Muscle layer of colon (tissue), 2 donors: Measurements from ENCODE around the gene ALKAL2.

ENCODE experiments used
- H3K27ac ChIP-seq: one replicate; pipeline ENCODE4 v1.7.0; 2013; ENCODE audit warnings: low read depth, mild to moderate bottlenecking, low read length, moderate library complexity
- H3K27me3 ChIP-seq, 2 donors: one replicate each; pipeline ENCODE4 v1.7.0; 2013; ENCODE audit warnings: low read length in 2 of 2, mild to moderate bottlenecking in 2 of 2; ENCODE audit not compliant: insufficient read depth in 2 of 2, control insufficient read depth in 1 of 2
- H3K36me3 ChIP-seq: one replicate; pipeline ENCODE4 v1.7.0; 2013; ENCODE audit warnings: mild to moderate bottlenecking, low read length; ENCODE audit not compliant: insufficient read depth
- H3K4me1 ChIP-seq: one replicate; pipeline ENCODE4 v1.7.0; 2013; ENCODE audit warnings: mild to moderate bottlenecking, low read length; ENCODE audit not compliant: insufficient read depth
- H3K4me3 ChIP-seq, 2 donors: one replicate each; pipeline ENCODE4 v1.7.0; 2013; ENCODE audit warnings: low read length in 2 of 2, low read depth in 1 of 2, mild to moderate bottlenecking in 1 of 2, moderate library complexity in 1 of 2
- H3K9ac ChIP-seq: one replicate; pipeline ENCODE4 v1.7.0; 2013; ENCODE audit warnings: low read length
- H3K9me3 ChIP-seq: one replicate; pipeline ENCODE4 v1.7.0; 2013; ENCODE audit warnings: mild to moderate bottlenecking, low read length
- donor health status: abdominal sarcoma.
- donor health status: Adenocarcinoma of cecum.

The ALKAL2 gene

DNA sequence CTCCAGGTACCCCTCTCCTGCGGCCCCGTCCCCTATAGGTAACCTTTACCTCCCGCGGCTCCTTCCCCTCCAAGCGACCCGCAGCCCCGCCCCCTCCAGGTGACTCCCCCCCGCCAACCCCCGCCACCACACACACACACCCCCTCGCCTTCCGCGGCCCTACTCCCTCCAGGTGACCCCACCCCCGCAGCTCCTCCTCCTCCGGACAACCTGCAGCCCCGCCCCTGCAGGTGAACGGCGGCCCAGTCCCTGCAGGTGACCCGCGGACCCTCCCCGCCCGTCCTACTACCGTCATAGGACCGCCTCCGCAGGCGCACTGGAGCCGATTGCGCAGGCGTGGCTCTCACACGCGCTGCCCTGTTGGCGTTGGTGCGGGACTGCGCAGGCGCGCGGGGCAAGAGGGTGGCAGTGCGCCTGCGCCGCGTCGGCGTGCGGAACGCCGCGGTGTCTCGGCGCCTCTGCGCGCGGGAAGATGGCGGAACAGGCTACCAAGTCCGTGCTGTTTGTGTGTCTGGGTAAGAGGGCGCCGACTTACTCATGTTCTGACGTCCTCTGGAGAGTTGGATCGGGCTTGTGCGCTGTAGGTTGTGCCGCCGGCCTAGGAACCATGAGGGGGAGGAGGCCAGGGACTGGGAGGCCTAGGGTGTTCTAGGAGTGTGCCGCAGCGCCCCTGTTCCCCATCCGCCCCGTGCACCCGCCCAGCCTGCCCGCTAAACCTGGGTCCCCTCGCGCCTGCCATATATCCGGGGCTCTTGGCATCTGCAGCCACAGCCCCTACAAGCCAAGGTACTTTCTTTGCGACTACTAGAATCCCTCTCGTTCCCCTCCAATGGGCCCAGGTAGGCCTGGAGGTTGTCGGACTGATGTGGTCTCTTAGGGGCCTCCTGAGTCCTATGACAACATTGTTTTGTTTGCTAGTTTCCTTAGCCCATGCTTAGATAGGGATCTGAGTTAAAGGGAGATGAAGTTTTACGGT is 23.1 kb downstream of the ALKAL2 start, which contains the start of gene ACP1:
ACP1 (plus strand) TSS at position 455 of the 976 bp plus-strand sequence; CDS start at position 473, 18 bp downstream.
- Histone ChIP-seq H3K9me3 (no peaks in the 10 kb centered on the region), H3K36me3 (no peaks in the 10 kb centered on the region), H3K9ac (peak within 1 kb of the TSS; percentile 85), H3K27me3 (no peaks in the 10 kb centered on the region), H3K4me1 (peaks cover 13% of the 10 kb centered on the region), H3K27ac (peak within 1 kb of the TSS; percentile 74), H3K4me3 (peak within 1 kb of the TSS; percentile 71 to 97)

DNA sequence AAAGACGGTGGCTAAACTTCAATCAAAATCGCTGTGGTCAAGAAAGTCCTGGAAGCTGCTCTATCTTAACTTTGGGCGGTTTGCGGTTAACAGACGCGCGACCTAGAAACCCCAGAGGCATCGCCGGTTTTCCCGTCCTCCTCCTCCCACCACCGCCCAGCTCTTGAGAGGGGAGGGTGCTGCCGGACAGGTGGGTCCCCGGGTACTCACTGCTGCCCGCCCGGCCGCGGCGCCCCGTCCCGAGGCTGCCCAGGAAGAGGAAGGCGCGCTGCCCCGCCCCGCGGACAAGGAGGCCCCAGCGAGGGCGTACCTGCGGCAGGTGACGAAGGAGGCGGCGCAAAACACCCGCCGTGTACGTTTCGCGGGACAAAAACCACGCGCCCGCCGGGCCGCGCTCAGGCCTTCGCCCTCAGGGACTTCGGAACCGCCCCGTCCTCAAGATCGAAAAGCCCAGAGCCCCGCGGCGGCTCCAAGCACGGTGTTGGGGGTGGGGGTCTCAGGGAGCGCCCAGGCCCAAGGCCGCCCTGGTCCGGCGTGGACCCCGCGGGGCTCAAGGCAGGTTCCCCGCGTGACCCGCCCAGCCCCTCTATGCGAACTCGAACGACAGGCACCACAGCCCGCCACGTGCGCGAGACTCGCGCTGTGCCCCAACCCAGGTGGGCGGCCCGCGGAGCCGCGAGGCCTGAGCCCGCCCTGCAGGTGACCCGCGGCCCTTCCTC is 24.0 kb downstream of the ALKAL2 start, which contains the start of gene SH3YL1:
SH3YL1 (minus strand) TSS at position 259 of the 719 bp plus-strand sequence; CDS start at position 211, 48 bp downstream.
- peak within 1 kb of the TSS; percentile 71 to 97 for H3K4me3 ChIP-seq
- no peaks in the 10 kb centered on the region for H3K27me3 ChIP-seq
- peaks cover 13% of the 10 kb centered on the region for H3K4me1 ChIP-seq
- no peaks in the 10 kb centered on the region for H3K9me3 ChIP-seq
- H3K9ac ChIP-seq: peak within 1 kb of the TSS; percentile 85
- no peaks in the 10 kb centered on the region for H3K36me3 ChIP-seq
- H3K27ac ChIP-seq: peak within 1 kb of the TSS; percentile 74

DNA sequence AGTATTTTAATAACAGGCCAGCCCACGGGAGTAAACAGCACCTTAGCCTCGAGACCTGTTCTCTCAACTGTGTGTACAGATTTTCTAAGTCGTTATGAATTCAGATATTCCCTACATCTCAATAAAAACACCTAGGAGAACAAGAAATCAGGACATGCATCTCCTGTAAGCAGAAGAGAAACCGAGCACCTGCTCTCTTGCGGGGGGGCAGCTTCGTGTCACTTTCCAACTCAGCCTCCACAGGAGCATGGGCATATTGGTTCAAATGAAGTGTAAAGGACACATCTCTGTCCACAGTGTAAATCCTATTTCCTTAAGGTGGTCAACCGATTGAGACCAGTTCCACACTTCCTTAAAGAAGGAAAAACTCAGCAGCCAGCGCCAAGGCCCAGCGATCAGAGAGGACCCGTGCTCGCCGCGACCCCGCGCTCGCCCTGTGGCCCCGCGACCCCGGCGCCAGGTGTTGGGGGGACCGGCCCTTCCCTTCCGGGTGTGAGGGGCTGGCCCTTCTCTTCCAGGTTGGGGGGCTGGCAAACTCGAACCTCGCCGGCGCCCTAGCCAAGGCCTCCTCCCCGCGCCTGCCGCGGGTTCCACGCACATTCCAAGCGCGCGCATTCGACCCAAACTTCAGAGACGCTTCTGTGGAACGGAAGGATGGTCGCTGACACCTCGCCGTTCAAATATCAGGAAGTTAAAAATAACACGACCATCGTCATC is 24.7 kb downstream of the ALKAL2 start:
- no peaks in the 10 kb centered on the region for H3K36me3 ChIP-seq
- no peaks in the 10 kb centered on the region for H3K27me3 ChIP-seq
- H3K27ac ChIP-seq: no peak overlapping the region
- no peaks in the 10 kb centered on the region for H3K9me3 ChIP-seq
- H3K9ac ChIP-seq: no peak overlapping the region
- peaks cover 13% of the 10 kb centered on the region for H3K4me1 ChIP-seq
- peak overlapping the region in 1 of 2 donors; percentile 97 for H3K4me3 ChIP-seq

GRCh38 chr2:262117-262516 is 25.8 kb downstream of the ALKAL2 start:
- Histone ChIP-seq H3K4me1 (peaks cover 13% of the 10 kb centered on the region), H3K36me3 (no peaks in the 10 kb centered on the region), H3K4me3 (no peak overlapping the region), H3K27ac (no peak overlapping the region), H3K27me3 (no peaks in the 10 kb centered on the region), H3K9ac (no peak overlapping the region), H3K9me3 (no peaks in the 10 kb centered on the region)

GRCh38 chr2:260507-261161 is 27.3 kb downstream of the ALKAL2 start:
- Histone ChIP-seq H3K9me3 (no peaks in the 10 kb centered on the region), H3K9ac (no peak overlapping the region), H3K4me3 (no peak overlapping the region), H3K4me1 (peaks cover 3% of the 10 kb centered on the region), H3K27ac (no peak overlapping the region), H3K36me3 (no peaks in the 10 kb centered on the region), H3K27me3 (no peaks in the 10 kb centered on the region)

DNA sequence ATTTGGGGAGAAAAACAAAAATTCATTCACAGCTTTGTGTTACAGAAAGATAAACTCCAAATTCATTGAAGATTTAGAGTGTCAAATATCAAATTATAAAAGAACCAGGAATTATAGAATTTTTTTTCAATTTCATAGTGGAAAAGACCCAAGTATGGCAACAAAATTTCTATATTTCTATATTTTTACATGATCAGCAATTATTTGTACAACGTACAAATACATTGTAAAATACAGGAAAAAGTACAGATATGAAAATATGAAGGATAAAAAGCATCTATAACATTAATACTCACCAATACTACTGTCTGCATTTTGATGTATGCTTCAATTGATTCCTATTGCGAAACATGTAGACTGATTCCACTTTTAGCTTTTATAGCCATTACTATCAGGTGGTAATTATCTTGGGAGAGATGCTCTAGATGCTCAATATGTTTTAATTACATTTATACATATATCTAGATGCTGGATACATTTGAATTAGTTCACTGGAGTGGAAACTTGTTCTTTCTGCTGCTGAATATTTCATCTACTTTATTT is 28.0 kb downstream of the ALKAL2 start:
- no peaks in the 10 kb centered on the region for H3K4me1 ChIP-seq
- no peak overlapping the region for H3K4me3 ChIP-seq
- H3K9ac ChIP-seq: no peak overlapping the region
- no peaks in the 10 kb centered on the region for H3K27me3 ChIP-seq
- H3K27ac ChIP-seq: no peak overlapping the region
- H3K36me3 ChIP-seq: no peaks in the 10 kb centered on the region
- no peaks in the 10 kb centered on the region for H3K9me3 ChIP-seq

GRCh38 chr2:258933-259332 is 29.0 kb downstream of the ALKAL2 start:
- Histone ChIP-seq H3K9ac (no peak overlapping the region), H3K9me3 (no peaks in the 10 kb centered on the region), H3K27ac (no peak overlapping the region), H3K4me3 (no peak overlapping the region), H3K27me3 (no peaks in the 10 kb centered on the region), H3K4me1 (no peaks in the 10 kb centered on the region), H3K36me3 (no peaks in the 10 kb centered on the region)

- H3K4me3 ChIP-seq: no peak overlapping the region
- H3K4me1 ChIP-seq: no peaks in the 10 kb centered on the region
Observed at GRCh38 chr2:257842-258241, 30.0 kb downstream of the ALKAL2 start.

DNA sequence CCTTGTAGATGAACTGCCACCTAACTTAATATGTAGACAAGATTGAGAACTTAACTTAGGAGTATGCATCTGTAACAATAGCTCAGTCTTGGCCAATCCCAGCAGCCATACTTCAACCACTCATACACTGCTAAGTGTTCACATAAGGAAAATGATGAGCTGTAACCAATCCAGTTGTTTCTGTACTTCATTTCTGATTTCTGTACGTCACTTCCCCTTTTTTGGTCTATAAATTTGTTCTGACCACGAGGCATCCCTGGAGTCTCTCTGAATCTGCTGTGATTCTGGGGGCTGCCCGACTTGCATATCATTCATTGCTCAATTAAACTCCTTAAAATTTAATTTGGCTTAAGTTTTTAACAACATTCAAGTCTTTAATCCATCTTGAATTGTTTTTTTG is 30.5 kb downstream of the ALKAL2 start:
- H3K27ac ChIP-seq: no peak overlapping the region
- no peaks in the 10 kb centered on the region for H3K36me3 ChIP-seq
- H3K9me3 ChIP-seq: no peaks in the 10 kb centered on the region
- H3K27me3 ChIP-seq: no peaks in the 10 kb centered on the region
- no peak overlapping the region for H3K4me3 ChIP-seq
- H3K4me1 ChIP-seq: no peaks in the 10 kb centered on the region
- H3K9ac ChIP-seq: no peak overlapping the region

More at GRCh38 chr2:257842-258241, 30.0 kb downstream of the ALKAL2 start:
- Histone ChIP-seq H3K9ac (no peak overlapping the region), H3K9me3 (no peaks in the 10 kb centered on the region), H3K27me3 (no peaks in the 10 kb centered on the region), H3K36me3 (no peaks in the 10 kb centered on the region), H3K27ac (no peak overlapping the region)

DNA sequence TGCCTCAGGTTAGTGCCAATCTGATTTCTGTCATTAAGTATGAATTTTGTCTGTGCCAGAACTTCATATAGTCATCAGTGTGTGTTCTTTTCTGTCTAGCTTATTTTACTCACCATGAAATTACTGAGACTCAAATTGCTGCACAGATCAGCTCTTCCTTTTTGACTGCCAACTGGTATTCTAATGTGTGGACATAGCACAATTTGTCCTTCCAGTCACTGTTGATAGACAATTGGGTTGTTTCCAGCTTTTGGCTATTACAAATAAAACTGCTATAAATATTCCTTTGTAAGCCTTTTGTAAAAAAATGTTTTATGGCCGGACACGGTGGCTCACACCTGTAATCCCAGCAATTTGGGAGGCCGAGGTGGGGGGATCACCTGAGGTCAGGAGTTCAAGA is 31.8 kb downstream of the ALKAL2 start:
- Histone ChIP-seq H3K4me1 (no peaks in the 10 kb centered on the region), H3K4me3 (no peak overlapping the region), H3K36me3 (no peaks in the 10 kb centered on the region), H3K27me3 (no peaks in the 10 kb centered on the region), H3K9ac (no peak overlapping the region), H3K9me3 (no peaks in the 10 kb centered on the region), H3K27ac (no peak overlapping the region)
